ENCODE measurements around the gene CMTM1.
"Not testable (repeated sequence)": the region's sequence is repeated elsewhere in the genome, so short reads cannot be mapped to it uniquely, and the experiment has no call there.

The CMTM1 gene

DNA sequence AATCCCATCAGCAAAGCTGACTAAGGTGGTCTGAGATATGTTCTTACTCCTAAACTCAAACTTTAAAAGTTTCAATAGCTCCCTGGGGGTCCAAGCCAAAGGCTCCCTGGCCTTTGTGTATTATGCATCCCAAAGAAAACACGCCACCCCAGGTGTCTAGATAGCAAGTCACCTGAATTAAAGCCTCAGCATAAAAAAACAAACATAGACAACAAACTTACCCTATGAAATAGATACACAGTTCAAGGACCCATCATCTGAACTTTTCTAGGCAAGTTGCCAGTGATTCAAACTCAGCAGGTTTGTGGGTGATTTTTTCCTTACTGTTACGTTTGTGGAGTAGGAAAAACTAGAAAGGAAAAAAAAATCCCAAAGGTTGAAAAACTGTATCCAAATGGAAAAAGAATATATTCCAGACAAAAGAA is 50.8 kb downstream of the CMTM1 start:
- no peak for DNase-seq
- Mint-ChIP-seq H3K36me3 (ENCODE audit: low read depth) (peaks cover 29% of the 10 kb centered on the region), H3K27ac (no peak overlapping the region), H3K9me3 (no peaks in the 10 kb centered on the region), H3K4me3 (no peak overlapping the region), H3K4me1 (ENCODE audit: low read depth) (peaks cover 8% of the 10 kb centered on the region), H3K27me3 (no peaks in the 10 kb centered on the region)

DNA sequence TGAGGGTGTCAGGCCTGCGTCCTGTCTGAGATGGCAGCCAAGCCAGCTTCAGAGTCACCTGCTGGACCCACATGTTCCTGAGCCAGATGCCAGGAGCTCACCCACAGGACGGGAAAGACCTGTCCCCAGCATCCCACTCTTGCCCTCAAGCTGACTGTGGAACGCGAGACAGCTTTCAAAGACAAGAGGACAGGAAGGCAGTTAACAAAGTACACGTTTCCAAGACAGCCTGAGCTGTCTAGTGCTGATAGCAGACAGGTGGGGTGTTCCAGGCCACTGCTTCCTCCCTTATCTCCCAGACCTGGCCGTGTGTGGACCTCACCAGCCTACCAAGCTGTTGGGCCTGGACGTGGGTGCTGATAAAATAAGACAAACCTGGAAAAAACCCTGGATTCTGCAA is 51.5 kb downstream of the CMTM1 start:
- Mint-ChIP-seq H3K4me3 (no peak overlapping the region), H3K9me3 (no peaks in the 10 kb centered on the region), H3K27ac (no peak overlapping the region), H3K36me3 (ENCODE audit: low read depth) (peaks cover 22% of the 10 kb centered on the region), H3K27me3 (no peaks in the 10 kb centered on the region), H3K4me1 (ENCODE audit: low read depth) (peaks cover 8% of the 10 kb centered on the region)
- DNase-seq, result no peak

DNA sequence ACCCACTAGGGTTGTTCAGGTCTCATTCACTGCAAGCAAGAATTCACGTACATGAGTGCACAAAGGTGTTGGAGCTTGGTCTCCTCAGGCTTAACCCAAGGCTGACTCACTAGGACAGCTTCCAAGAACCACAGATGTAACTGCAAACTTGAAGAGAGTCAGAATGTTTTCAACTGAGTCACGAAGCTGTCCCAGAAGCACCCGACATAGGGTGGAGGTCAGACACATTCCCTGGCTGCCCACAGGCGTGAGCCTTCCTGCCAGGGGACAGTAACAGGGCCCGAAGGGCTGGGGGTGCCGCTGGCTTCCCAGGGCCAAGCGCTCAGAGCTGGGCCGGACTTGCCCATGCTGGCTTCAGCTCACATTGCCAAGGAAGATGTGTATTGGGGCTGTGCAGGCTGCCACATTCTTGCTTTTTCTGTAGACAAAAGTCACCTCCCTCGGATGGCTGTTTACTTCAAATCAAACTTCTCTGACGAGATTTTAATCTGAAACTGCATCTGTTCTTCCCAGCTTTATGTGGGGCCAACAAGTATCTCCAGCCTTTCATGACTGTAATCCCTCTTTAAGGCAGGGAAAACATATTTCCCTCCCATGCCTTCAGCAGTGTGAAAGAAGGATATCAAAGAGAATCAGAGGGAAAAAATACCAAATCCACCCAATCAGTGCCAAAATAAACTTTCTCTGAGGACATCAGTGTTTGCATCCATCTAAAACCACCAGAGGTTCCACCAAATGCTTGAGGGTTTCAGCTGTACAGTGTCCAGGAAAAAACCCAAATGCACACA is 52.5 kb downstream of the CMTM1 start:
- Mint-ChIP-seq H3K27ac (no peak overlapping the region), H3K4me3 (no peak overlapping the region), H3K4me1 (ENCODE audit: low read depth) (peaks cover 8% of the 10 kb centered on the region), H3K36me3 (ENCODE audit: low read depth) (peaks cover 12% of the 10 kb centered on the region), H3K9me3 (no peaks in the 10 kb centered on the region), H3K27me3 (no peaks in the 10 kb centered on the region)
- no peak for DNase-seq

DNA sequence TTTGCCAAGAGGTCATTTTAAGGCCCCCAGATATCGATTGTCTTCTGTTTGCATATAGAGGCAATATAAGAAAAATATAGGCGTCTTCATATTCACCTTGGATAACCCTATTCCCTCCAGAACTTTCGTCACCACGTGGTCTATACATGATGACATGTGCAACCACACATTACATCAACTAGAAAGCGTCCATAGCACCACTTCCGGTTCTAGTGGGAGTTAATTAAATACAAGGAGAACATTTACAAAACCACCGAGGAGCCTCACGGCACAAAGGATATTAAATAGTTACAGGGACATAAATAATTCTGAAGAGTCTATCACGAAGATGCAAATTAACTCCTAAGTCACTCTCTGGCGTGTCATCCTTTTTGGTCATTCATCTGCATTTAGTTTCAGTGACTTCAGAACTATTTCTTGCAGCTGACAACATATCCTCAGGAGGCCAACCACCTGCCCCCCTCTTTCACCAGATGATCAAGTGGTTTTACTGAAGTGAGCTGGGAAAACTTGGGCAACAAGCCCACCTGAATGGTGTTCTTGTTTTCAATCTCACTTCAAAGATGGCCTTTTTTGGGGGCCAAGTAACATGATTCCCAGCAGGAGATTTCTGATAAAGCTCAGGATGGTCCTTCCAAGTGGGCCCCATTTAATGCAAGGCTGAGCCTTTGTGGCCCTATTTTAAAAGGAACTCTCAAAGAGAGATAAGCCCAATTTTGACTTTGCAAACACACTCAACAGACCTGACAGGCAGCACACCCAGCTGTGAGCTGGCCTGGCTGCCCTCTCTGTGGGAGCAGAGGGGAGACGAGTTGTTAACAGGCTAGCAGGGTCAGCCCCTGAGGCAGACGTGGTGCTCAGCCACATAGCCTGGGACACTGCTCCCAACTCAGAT is 53.5 kb downstream of the CMTM1 start:
- no peak overlapping the region for H3K4me3 Mint-ChIP-seq
- no peaks in the 10 kb centered on the region for H3K9me3 Mint-ChIP-seq
- peaks cover 8% of the 10 kb centered on the region for H3K4me1 Mint-ChIP-seq (ENCODE audit: low read depth)
- no peak for DNase-seq
- H3K27ac Mint-ChIP-seq, result no peak overlapping the region
- peaks cover 6% of the 10 kb centered on the region for H3K36me3 Mint-ChIP-seq (ENCODE audit: low read depth)
- no peaks in the 10 kb centered on the region for H3K27me3 Mint-ChIP-seq

DNA sequence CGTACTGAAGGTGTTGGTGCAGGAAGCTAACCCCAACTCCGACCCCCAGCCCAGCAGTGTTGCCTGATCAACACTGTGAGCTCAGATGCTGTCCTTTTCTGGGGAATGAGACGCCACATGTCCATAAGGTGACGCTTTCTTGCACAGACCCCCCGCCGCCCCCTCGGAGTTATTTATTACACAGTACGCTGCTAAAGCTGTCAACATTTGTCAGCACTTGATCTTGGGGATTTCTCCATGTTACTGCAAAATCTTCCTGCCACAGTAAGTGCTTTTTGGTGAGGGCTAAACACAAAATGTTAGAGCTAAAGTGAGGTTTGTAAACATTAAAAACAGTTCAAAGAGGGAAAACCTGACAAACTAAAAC is 54.2 kb downstream of the CMTM1 start:
- peaks cover 8% of the 10 kb centered on the region for H3K4me1 Mint-ChIP-seq (ENCODE audit: low read depth)
- no peak overlapping the region for H3K4me3 Mint-ChIP-seq
- no peaks in the 10 kb centered on the region for H3K27me3 Mint-ChIP-seq
- H3K27ac Mint-ChIP-seq, result no peak overlapping the region
- DNase-seq, result no peak
- no peaks in the 10 kb centered on the region for H3K36me3 Mint-ChIP-seq (ENCODE audit: low read depth)
- H3K9me3 Mint-ChIP-seq, result no peaks in the 10 kb centered on the region

DNA sequence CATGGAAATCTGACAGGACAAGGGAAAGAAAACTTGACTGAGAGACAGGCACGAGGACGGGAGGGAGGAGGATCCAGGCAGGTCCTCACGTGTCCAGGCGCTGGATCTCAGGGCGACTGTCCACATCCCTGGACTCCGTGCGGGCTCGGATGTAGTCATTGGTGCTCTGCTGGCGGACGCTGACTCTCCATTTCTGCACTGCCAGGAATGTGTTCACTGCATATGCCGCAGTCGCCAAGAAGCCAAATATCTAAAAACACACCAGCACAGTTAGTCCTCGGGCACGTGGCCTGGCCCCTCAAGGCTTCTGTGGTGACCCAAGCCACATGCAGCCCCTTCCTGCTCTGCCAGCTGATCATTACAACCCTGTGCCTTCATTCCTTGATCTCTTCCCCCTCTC is 55.7 kb downstream of the CMTM1 start:
- DNase-seq, result no peak
- Mint-ChIP-seq H3K36me3 (ENCODE audit: low read depth) (no peaks in the 10 kb centered on the region), H3K4me1 (ENCODE audit: low read depth) (peaks cover 8% of the 10 kb centered on the region), H3K4me3 (no peak overlapping the region), H3K9me3 (no peaks in the 10 kb centered on the region), H3K27me3 (no peaks in the 10 kb centered on the region), H3K27ac (no peak overlapping the region)

DNA sequence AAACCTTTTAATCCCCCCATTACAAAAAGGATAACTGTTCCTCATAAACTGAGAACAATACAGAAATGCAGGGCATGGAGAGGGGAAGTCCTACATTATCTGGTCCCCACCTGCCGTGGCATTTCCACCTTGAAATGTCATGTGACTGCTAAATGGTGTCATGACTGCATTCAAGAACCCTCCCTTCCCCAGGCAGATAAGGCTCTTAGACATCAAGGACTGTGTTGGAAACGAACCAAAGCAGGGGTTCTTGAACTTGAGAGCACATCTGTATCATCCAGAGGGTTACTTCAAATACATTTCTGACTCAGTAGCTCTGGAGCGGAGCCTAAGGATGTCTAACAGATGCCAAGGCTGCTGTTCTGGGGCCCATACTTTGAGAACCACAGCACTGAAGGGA is 56.6 kb downstream of the CMTM1 start:
- Mint-ChIP-seq H3K4me3 (no peak overlapping the region), H3K27me3 (no peaks in the 10 kb centered on the region), H3K9me3 (no peaks in the 10 kb centered on the region), H3K4me1 (ENCODE audit: low read depth) (peaks cover 8% of the 10 kb centered on the region), H3K27ac (no peak overlapping the region), H3K36me3 (ENCODE audit: low read depth) (no peaks in the 10 kb centered on the region)
- DNase-seq, result no peak

DNA sequence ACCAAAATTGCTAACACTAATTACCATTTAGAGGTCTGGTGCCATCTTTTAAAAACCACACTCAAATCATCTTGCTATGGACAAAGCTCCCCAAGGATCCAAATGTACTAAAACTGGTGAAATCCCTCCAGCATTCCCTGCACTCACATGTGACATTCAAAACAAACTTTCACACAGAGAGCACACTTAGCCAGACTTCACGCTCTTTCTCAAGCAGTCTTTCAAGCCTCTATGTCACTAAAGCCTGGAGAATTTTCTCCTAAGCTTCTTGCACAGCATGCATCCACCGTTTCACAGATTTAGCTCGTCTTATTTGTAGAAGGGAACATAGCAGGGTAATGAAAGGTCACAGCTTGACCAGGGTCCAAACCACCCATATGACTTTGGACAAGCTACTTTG is 57.5 kb downstream of the CMTM1 start:
- DNase-seq, result no peak
- H3K9me3 Mint-ChIP-seq, result no peaks in the 10 kb centered on the region
- no peak overlapping the region for H3K4me3 Mint-ChIP-seq
- H3K4me1 Mint-ChIP-seq (ENCODE audit: low read depth), result peaks cover 8% of the 10 kb centered on the region
- H3K27me3 Mint-ChIP-seq, result no peaks in the 10 kb centered on the region
- H3K36me3 Mint-ChIP-seq (ENCODE audit: low read depth), result no peaks in the 10 kb centered on the region
- H3K27ac Mint-ChIP-seq, result no peak overlapping the region

DNA sequence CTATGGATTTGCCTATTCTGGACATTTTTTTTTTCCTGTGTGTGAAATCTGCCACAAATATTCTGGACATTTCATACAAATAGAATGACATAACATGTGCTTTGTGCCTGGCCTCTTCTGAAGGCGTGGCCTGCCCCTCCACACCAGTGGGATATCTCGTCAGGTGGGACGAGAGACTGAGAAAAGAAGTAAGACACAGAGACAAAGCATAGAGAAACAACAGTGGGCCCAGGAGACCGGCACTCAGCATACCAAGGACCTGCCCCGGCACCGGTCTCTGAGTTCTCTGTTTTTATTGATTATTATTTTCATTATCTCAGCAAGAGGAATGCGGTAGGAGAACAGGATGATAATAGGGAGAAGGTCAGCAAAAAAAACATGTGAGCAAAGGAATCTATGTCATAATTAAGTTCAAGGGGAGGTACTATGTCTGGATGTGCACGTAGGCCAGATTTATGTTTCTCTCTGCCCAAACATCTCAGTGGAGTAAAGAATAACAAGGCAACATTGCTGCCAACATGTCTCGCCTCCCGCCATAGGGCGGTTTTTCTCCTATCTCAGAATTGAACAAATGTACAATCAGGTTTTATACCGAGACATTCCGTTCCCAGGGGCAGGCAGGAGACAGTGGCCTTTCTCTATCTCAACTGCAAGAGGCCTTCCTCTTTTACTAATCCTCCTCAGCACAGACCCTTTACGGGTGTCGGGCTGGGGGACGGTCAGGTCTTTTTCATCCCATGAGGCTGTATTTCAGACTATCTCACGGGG is 61.6 kb downstream of the CMTM1 start:
- H3K27ac Mint-ChIP-seq; H3K4me1 Mint-ChIP-seq (ENCODE audit: low read depth); H3K4me3 Mint-ChIP-seq; H3K27me3 Mint-ChIP-seq; DNase-seq; H3K9me3 Mint-ChIP-seq; H3K36me3 Mint-ChIP-seq (ENCODE audit: low read depth): not testable (repeated sequence)
